Mucosa of descending colon (tissue), 3 donors: Measurements from ENCODE around the gene BNC2. TPM values are rescaled to one million over a fixed set of nuclear protein-coding genes. Genes with fewer than 3 reads are reported as not detected.

Source experiments
- ATAC-seq: fragments of 200-7000 bp; cut with Tn5 transposase; one replicate; pipeline ENCODE4 v1.9.1; 2020; ENCODE audit warnings: mild to moderate bottlenecking, moderate library complexity
- DNase-seq, 3 donors: peaks; one replicate each; pipeline ENCODE4 v3.0.0-alpha.2; 2020
- H3K36me3 ChIP-seq: fragments of 200-600 bp; one replicate; pipeline ENCODE4 v1.8.0; 2021; ENCODE audit warnings: low read depth, mild to moderate bottlenecking
- H3K4me1 ChIP-seq: fragments of 200-600 bp; one replicate; pipeline ENCODE4 v1.8.0; 2021; ENCODE audit warnings: low read depth, mild to moderate bottlenecking
- H3K4me3 ChIP-seq: fragments of 200-600 bp; one replicate; pipeline ENCODE4 v1.8.0; 2021; ENCODE audit warnings: mild to moderate bottlenecking
- H3K9me3 ChIP-seq: fragments of 200-600 bp; one replicate; pipeline ENCODE4 v1.8.0; 2021; ENCODE audit warnings: mild to moderate bottlenecking
- CTCF ChIP-seq: fragments of 200-600 bp; IDR thresholded peaks from one replicate; pipeline ENCODE4 v1.8.0; 2022; ENCODE audit warnings: antibody characterized with exemption, mild to moderate bottlenecking
- intact Hi-C, 2 donors: fragments of 100-400 bp; cut with DNase I in 1 of 2; cut with micrococcal nuclease in 1 of 2; formaldehyde crosslinking; loops; one replicate each; pipeline versions ENCODE4 v1.11.0 to v1.11.1; 2022; cut with DNase I, micrococcal nuclease
- total RNA-seq, 3 donors: library from RNA; stranded (reverse); fragmentation: NEBNext Ultra II Directional in 2 of 3; extraction: Animal tissue kit (Norgen Biotek cat#: 25700) in 2 of 3; gene quantifications; one replicate each; pipeline versions ENCODE4 v1.2.1 to v1.2.4, GENCODE V29; 2021 to 2023
- donor health status: DM: no; HTN: no; CAD: no; lungs with moderate emphysema.
- donor health status: DM: no; HTN: no; CAD: no.
- donor health status: DM: no; HTN: yes; CAD: no.

The BNC2 gene
- total RNA-seq, 3 donors from 2014 or later, result 8.2 to 192 (median 12.0) TPM

GRCh38 chr9:16613605-16614004, 256.9 kb downstream of the BNC2 start:
- Histone ChIP-seq H3K36me3 (no peaks in the 10 kb centered on the region), H3K4me1 (no peaks in the 10 kb centered on the region), H3K9me3 (no peaks in the 10 kb centered on the region), H3K4me3 (no peak overlapping the region)
- ATAC-seq (no peak), DNase-seq (no peak)
- no peak for TF ChIP-seq CTCF
- intact Hi-C loops, result no loop called here

GRCh38 chr9:16613051-16613450, 257.4 kb downstream of the BNC2 start:
- Histone ChIP-seq H3K9me3 (no peaks in the 10 kb centered on the region), H3K36me3 (no peaks in the 10 kb centered on the region), H3K4me1 (no peaks in the 10 kb centered on the region), H3K4me3 (no peak overlapping the region)
- intact Hi-C loops, result no loop called here
- ATAC-seq (no peak), DNase-seq (no peak)
- no peak for TF ChIP-seq CTCF

- DNase-seq, result no peak
- Histone ChIP-seq H3K4me3 (no peak overlapping the region), H3K36me3 (no peaks in the 10 kb centered on the region), H3K9me3 (no peaks in the 10 kb centered on the region), H3K4me1 (no peaks in the 10 kb centered on the region)
- no peak for TF ChIP-seq CTCF
- ATAC-seq, result no peak
- intact Hi-C loops, result no loop called here
Observed at GRCh38 chr9:16612627-16613026, 257.8 kb downstream of the BNC2 start.

- Histone ChIP-seq H3K4me1 (no peaks in the 10 kb centered on the region), H3K4me3 (no peak overlapping the region), H3K36me3 (no peaks in the 10 kb centered on the region), H3K9me3 (no peaks in the 10 kb centered on the region)
- intact Hi-C loops, result no loop called here
- TF ChIP-seq CTCF, result no peak
- DNase-seq (no peak), ATAC-seq (no peak)
Observed at GRCh38 chr9:16611983-16612382, 258.5 kb downstream of the BNC2 start.

GRCh38 chr9:16611001-16611400, 259.5 kb downstream of the BNC2 start:
- no peaks in the 10 kb centered on the region for H3K9me3 ChIP-seq
- no peaks in the 10 kb centered on the region for H3K4me1 ChIP-seq
- no peaks in the 10 kb centered on the region for H3K36me3 ChIP-seq
- DNase-seq (no peak), ATAC-seq (no peak)
- no peak for TF ChIP-seq CTCF
- H3K4me3 ChIP-seq, result no peak overlapping the region
- intact Hi-C loops, result no loop called here

- DNase-seq (no peak), ATAC-seq (no peak)
- TF ChIP-seq CTCF, result no peak
- Histone ChIP-seq H3K36me3 (no peaks in the 10 kb centered on the region), H3K4me1 (no peaks in the 10 kb centered on the region), H3K9me3 (no peaks in the 10 kb centered on the region), H3K4me3 (no peak overlapping the region)
- intact Hi-C loops, result no loop called here
Observed at GRCh38 chr9:16610538-16610937, 259.9 kb downstream of the BNC2 start.
